RCC 7860 (cell line): ENCODE data around the gene TWIST2.

Experiments
- DNase-seq: peaks from one replicate; pipeline ENCODE4 v3.0.0-alpha.2; 2015; ENCODE audit warnings: low spot score
- FAIRE-seq: peaks from 2 replicates; lab custom pipeline; 2012; peaks lifted over from hg19 to GRCh38; lab: Jason Lieb, UNC

Gene TWIST2

GRCh38 chr2:238872026-238872425 lies 24.1 kb downstream of the TWIST2 start:
- no peak for FAIRE-seq
- no peak for DNase-seq

- FAIRE-seq = no peak
- DNase-seq = no peak
These were observed 24.9 kb downstream of the TWIST2 start for GRCh38 chr2:238872628-238873380.

- no peak for DNase-seq
- no peak for FAIRE-seq
These were observed 25.5 kb downstream of the TWIST2 start for GRCh38 chr2:238873381-238873801.

GRCh38 chr2:238873841-238874240 lies 26.0 kb downstream of the TWIST2 start:
- FAIRE-seq (no peak), DNase-seq (no peak)

DNA sequence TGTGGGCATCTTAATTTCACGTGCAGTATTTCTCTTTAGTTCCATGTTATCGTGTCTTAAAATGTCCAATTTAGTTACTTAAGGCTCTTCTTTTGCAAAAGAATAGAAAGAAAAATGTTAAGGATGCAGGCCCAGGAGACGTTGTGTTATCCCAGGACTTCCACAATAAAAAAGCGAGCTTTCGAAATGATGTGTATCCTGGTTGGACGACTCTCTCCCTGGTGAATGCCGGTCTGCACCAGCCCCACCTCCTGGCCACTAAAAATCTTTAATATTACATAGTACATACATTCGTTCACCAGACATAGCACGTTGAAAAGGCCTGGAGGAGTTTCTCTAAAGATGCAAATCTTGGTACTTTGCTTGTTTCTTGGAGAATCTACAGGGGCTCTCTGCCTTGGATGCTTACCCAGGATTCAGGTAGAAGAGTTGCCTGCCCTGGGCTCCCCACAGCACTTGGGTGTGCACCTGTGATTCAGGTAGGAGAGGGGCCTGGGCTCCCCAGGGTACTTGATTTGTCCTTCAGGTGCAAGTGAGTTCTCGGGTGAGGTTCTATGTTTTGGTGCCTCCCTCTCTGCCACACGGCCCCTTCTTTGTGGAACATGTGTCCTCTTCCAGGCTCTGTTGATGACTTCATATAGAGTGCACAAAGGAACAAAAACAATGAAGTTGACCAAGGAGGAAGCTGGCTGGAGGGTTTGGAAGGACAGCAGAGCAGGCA lies 26.6 kb downstream of the TWIST2 start:
- DNase-seq = no peak
- FAIRE-seq = no peak

GRCh38 chr2:238875101-238875470 lies 27.2 kb downstream of the TWIST2 start:
- DNase-seq (no peak), FAIRE-seq (no peak)

GRCh38 chr2:238875471-238876231 lies 27.8 kb downstream of the TWIST2 start:
- DNase-seq = no peak
- no peak for FAIRE-seq

DNA sequence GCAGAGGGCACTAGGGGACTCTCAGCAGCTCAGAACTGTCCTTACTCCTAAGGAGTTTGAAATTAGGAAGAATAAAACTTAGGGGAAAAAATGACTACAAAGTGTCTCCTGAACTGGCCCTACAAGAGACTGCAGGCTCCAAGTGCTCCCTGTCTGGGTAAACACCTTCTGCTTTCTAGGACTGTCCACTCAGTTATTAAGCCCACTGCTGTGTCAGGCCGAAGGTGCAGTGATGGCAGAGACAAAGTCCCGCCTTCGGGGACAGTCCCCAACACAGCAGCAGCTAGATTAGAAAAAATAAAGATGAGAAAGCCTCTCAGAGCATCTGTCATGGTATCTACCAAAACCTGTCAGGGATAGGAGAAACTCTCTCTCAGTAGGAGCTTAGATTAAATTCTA lies 28.3 kb downstream of the TWIST2 start:
- FAIRE-seq (no peak), DNase-seq (no peak)

- FAIRE-seq (no peak), DNase-seq (no peak)
These were observed 30.3 kb downstream of the TWIST2 start for GRCh38 chr2:238878051-238878735.

DNA sequence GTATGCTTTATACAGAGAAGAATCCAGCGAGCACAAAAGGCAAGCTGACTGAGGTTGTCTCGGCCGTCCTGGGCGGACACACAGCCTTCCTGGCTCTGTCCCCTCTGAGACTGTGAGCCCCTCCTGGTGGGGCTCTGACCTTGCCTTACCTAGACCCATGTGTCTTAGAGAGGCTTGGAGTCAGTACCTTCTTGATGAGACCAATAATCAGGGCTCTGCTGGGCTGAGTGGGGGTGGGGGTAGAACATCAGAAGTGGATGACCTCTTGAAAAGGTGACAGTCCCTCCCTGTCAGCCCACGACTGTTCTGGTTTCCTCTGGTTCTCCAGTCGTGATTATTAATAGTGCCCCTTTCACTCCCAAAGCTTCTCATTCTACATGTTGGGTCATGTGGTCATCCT lies 31.2 kb downstream of the TWIST2 start:
- DNase-seq (no peak), FAIRE-seq (no peak)

DNA sequence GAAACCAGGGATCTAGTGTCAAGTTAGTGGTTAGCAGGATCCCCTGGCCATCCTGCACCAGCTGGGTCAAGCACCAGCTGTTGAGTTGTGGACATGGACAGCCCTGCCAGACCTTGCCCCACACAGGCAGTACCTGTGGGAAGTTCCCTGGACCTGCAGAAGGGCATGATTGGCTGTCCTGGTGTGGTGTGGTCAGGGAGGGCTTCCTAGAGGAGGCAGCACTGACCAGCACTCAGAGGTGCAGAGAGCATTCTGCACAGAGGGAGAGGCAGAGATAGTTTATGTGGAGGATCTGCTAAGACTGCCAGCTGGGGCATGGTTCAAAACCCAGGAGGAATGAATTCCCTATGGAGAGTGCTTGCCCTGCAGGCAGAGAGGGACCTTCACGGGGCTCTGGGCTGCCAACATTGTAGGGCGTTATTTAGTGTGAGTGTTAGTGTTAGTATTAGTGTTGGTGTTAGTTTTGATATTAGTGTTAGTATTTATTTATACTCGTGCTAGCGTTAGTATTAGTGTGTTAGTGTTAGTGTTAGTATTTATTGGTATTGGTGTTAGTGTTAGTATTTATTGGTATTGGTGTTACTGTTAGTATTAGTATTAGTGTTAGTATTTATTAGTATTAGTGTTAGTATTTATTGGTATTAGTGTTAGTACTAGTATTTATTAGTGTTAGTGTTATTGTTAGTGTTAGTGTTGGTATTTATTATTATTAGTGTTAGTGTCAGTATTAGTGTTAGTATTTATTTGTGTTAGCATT lies 31.9 kb downstream of the TWIST2 start:
- no peak for FAIRE-seq
- DNase-seq = no peak

DNA sequence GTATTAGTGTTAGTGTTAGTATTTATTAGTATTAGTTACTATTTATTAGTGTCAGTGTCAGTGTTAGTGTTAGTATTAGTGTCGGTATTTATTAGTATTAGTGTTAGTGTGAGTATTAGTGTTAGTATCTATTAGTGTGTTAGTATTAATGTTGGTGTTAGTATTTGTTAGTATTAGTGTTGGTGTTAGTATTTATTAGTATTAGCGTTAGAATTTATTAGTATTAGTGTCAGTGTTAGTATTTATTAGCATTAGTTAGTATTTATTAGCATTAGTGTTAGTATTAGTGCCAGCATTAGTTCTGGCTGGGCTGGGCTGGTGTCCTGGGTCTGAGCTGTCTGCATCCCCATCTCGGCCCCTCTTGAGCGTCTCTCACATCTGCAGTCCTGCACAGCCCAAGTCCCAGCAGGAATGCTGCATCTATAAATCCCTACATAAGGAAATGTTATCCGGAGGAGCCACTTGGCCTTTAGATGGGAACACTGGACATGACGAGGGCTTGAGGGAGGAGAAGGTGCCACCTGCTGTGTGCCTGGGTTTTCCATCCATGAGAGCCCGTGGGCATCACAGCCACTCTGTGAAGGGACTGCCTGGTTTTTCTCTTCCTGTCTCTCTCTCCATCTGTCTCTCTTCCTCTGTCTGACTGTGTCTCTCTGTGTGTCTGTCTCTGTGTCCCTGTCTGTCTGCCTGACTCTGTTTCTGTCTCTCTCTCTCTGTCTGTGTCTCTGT lies 33.6 kb downstream of the TWIST2 start:
- DNase-seq (no peak), FAIRE-seq (no peak)

DNA sequence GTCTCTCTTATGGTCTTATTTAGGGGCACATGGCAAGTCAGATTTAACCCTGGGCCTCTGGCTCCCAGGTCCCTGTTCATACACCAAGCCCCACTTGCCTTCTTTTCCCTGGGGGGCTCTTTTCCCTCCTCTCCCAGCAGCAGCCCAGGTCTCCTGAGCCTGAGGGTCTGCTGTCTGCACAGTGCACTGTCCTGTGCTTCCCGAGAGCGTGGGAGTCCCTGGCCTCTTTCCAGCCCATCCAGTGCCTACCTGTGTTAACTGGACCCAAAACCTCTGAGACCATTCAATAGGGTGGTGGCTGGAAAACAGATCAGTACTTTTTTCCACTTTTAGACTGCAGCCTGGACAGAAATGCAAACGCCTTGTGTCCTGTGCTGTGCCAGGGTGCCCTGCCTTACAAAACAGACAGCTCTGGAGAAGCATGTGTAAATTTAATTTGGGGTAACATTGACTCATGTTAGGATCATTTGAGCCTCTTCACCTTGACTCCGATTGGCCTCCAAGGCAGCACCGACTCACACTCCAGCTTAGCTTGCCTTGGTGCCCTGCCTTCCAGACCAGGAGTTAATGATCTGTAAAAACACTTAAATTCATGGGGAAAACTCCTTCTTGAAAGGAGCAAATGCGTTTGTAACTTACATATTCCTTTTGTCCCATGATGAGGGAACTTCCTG lies 34.3 kb downstream of the TWIST2 start:
- FAIRE-seq (no peak), DNase-seq (no peak)

DNA sequence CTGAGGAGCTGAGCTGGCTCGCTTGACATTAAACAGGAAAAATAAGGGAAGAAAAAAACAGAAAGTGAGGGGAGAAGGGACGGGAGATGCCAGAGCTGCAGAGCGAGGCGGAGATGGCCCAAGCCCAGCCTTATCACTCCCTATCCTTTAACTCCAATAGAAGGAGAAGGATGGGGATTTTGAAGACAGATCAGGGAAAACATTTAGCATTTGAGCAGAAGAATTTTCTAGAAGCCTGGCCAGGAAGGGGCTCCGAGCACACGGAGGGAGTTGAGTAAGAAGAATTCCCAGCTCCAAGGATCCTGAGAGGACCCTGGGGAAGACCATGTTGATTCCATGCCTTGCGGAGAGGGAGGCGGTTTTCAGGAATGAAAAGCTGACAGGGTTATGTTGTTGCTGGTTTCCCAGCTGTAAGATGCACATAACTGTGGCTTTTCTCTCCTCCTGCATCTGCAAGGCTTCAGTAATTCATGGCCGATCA lies 35.6 kb downstream of the TWIST2 start:
- FAIRE-seq (no peak), DNase-seq (no peak)

GRCh38 chr2:238884122-238884811 lies 36.4 kb downstream of the TWIST2 start:
- FAIRE-seq = no peak

DNA sequence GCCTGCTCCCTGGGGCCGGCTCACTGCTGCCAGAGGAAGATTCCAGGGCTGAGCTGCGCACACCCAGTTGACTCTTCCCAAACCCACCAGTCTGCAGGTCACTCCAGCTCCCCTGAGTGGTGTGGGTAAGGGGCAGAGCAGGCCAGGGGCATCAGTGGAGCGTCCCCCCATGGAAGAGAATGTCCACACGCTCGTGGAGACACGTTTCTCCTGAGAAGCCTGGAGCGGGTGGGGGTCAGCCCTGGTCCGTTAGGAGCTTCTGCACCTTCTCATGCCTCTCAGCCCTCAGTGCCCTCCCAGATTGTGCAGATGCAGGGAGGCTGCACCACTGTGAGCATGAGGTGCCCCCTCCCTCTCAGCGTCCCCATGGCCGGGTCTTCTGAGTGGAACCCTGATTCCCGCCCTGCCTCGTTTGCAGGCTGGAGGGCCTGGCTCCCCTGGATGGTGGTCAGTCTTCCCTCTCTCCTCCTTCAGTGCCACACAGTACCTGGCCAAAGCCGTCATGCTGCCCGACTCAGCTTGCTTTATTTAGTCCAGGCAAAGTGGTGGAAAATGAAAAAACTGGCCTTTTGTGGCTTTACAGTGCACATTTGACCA lies 37.0 kb downstream of the TWIST2 start:
- DNase-seq (no peak), FAIRE-seq (no peak)

More at GRCh38 chr2:238884122-238884811, 36.4 kb downstream of the TWIST2 start:
- DNase-seq = no peak

DNA sequence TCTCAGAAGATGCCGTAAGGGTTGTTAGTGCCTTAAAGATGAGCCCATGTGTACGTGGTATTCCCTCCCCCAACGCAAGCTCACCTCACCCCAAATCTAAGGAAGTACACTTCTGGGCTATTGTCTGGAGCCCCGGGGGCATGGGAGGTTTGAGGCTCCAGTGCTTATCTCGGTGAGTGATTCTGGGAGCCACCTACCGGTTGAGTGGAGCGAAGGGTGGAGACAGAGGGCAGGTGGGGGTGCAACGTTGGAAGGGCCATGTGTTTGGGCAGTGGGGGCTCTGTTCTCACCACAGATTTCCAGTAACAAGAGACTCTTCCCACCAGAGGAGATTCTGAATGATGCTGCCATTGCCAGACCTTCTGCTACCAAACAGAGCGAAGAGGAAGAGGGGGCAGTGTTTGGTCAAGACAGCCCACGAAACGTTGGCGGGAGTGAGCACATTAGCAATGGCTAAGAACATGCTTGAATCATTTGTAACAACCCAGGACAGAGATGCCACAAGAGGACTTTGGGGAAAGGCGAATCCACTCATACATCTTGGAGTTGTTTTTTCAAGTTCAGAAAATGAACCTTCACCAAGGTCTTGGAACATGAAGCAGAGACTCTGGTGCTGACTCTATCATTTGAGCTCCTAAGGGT lies 38.7 kb downstream of the TWIST2 start:
- DNase-seq (no peak), FAIRE-seq (no peak)

- FAIRE-seq (no peak), DNase-seq (no peak)
These were observed 39.7 kb downstream of the TWIST2 start for GRCh38 chr2:238887616-238888015.
